ENCODE data around the gene METTL2A.
"Not testable (repeated sequence)": the region's sequence is repeated elsewhere in the genome, so short reads cannot be mapped to it uniquely, and the experiment has no call there.

- not testable (repeated sequence) for TF ChIP-seq EP300 (conservative IDR thresholded peaks at IDR 0.05; ENCODE audit: poor library complexity, severe bottlenecking); CTCF (IDR thresholded peaks at IDR 0.05; ENCODE audit: poor library complexity, severe bottlenecking); TAF1 (IDR thresholded peaks at IDR 0.05; ENCODE audit: low read depth); REST (IDR thresholded peaks at IDR 0.05; ENCODE audit: borderline replicate concordance); POLR2AphosphoS5 (IDR thresholded peaks at IDR 0.05)
Measured at GRCh38 chr17:62498796-62499195, 75.1 kb downstream of the METTL2A start.
